NCI-H146 (cell line): ENCODE measurements around the gene TRIM14.
"Not testable (repeated sequence)": the region's sequence is repeated elsewhere in the genome, so short reads cannot be mapped to it uniquely, and the experiment has no call there.

Experiments
- DNase-seq: peaks from one replicate; lab custom pipeline; 2025; lab: John Stamatoyannopoulos, UW

The TRIM14 gene

DNA sequence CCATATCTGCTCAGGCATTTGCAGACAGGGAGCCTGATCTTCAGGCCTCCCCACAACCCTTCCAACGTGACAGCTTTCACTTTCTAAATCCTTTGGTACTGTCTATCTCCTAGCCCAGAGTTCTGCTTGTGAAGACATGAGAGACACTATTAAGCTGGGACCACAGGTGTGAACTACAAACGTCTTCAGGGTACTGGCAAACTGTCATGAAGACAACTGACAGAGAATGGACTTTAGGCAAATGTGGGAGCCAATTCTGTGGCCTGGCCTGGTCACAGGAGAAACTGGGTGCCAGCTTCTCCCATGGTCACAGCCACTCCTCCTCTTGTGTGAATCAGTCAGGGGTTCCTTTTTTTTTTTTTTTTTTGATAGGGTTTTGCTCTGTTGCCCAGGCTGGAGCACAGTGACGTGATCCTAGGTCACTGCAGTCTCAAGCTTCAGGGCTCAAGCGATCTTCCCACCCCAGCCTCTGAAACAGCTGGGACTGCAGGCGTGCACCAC, 10.4 kb downstream of the TRIM14 start:
- no peak for DNase-seq

DNA sequence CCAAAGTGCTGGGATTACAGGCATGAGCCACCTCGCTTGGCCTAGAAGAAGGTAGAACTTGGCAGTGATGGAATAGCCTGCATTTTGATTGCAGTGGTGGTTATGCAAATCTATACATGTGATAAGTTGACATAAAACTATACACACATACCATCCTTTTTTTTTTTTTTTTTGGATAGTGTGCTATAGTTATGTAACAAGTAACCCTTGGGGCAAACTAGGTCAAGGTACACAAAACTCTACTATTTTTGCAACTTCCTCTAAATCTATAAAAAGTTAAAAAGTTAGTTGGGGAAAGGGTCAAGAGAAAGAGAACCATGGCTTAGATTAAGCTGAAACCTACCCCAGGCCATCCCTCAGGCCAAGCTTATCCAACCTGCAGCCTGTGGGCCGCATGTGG, 11.1 kb downstream of the TRIM14 start:
- DNase-seq = no peak

DNA sequence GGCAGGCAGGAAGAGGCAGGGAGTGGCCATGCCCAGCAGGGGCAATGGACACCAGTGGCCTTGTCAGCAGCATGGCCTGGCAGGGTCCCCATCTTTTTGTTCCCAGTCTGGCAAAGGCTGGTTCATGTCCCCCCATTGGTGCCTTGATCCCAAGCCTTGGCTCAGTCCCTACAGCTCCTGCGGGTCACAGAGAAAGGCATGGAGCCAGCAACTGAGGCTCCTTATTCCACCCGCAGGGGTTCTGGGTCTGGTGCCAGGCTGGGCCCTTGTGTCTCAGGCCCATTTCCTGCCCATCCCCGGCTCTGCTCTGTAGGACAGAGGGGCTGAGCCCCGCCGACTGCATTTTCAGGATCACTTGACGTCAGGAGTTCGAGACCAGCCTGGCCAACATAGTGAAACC, 14.0 kb downstream of the TRIM14 start:
- no peak for DNase-seq

DNA sequence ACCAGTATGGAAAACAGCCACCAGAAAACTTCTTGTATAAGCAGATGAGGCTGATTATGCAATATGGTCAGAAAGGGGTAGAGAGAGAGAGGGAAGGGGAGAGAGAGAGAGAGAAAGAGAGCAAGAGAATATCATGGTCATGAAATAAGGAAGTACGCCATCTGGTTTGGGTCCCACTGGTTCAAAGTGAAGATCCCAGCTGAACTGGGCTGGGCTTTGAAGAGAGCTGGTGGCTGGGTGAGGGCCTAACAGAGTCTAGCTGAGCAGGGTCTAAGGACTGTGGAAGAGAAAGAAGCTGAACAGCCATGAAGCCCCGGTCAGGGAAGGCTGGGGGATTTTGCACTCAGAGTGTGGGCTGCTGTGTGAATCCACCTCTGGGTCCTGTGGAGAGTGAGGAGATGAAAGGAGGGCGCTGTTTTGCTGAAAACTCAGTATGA, 14.6 kb downstream of the TRIM14 start:
- no peak for DNase-seq

DNA sequence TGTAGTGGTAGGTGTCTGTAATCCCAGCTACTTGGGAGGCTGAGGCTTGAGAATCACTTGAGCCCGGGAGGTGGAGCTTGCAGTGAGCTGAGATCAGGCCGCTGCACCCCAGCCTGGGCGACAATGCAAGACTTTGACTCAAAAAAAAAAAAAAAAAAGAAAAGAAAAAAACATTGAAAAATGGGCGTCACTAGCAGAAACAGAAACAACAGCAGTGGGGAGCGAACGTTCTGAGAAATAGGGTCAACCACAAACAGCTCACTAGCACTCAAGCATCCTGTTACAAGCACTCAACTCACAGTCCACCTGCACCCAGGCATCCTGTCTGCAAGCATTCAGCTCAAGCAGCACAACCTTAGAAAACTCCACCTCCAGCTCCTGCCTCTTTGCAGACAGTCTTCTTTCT, 17.2 kb downstream of the TRIM14 start:
- DNase-seq = no peak

DNA sequence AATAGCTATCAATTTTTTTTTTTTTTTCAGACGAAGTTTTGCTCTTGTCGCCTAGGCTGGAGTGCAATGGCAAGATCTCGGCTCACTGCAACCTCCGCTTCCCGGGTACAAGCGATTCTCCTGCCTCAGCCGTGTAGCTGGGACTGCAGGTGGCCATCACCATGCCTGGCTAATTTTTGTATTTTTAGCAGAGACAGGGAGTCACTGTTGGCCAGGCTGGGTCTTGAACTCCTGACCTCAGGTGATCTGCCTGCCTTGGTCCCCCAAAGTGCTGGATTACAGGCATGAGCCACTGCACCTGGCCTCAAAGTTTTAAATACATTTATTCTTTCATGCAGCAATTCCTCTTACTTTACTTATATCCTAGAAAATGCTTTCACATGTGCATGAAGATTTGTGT, 17.6 kb downstream of the TRIM14 start:
- no peak for DNase-seq

DNA sequence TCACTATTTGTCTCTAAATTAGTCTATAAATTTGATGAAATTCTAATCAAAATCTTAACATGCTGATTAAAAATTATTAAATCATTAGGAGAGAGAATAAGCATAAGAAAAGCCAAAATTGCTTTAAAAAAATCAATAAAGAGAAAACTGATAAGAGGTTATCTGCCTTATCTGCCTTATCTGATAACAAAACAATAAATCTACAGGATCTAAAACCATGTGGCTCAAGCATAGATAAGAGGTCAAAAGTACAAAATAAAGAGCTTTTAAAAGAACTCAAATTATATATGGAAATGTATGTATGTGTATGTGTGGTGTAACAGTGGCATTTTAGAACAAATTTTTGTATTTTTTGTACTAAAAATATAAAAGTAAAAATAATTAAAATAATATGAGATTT, 18.6 kb downstream of the TRIM14 start:
- peak; percentile 34 for DNase-seq

DNA sequence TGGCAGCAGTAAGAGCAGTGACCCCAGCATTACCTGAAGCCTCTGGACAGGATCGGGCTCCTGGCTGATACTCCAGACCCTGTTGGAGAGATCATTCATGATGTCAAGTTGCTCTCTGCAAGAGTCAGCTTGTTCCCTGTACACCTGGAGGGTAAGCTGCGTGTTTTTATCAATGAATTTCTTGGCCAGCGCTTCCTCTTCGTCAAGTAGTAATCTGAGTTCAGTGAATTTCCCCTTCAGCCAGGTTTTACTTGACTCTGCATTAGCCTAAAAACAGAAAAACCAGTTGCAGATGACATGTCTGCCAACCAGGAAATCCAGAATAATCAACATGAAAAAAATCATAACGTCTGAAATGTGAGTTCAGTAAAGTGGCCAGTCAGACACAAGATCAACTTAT, 19.1 kb downstream of the TRIM14 start:
- DNase-seq = no peak

DNA sequence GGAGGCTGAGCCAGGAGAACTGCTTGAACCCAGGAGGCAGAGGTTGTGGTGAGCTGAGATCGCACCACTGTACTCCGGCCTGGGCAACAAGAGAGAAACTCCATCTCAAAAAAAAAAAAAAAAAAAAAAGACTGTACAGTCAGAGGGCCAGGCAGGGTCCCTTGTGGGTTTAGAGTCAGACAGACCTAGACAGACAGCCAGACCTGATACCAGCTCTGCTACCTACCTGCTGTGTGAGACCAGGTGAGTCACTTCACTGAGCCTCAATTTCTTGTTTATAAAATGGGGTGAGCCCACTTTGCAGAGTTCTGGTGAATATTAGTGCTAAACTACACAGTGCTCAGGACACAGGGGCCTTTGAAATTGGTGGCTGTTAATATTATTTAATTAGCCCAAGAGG, 19.7 kb downstream of the TRIM14 start:
- DNase-seq = no peak

DNA sequence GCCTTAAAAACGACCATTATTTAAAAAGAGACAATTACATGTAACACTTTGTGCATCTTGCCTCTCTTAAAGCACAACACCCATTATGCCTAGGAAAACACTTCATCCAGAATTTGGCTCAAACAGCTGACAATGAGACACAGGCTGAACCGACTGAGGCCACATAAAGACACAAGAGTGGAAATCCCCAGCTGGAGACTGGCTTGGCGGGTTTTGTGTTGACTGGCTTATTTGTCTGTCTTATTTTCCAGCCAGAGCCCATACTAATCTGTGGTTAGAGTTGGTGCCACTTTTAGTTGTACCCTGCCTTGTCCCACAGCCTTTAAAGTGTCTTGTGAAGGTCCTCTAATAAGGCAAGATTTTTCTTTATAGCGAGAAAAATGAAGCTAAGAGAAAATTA, 21.2 kb downstream of the TRIM14 start:
- DNase-seq = peak; percentile 7

DNA sequence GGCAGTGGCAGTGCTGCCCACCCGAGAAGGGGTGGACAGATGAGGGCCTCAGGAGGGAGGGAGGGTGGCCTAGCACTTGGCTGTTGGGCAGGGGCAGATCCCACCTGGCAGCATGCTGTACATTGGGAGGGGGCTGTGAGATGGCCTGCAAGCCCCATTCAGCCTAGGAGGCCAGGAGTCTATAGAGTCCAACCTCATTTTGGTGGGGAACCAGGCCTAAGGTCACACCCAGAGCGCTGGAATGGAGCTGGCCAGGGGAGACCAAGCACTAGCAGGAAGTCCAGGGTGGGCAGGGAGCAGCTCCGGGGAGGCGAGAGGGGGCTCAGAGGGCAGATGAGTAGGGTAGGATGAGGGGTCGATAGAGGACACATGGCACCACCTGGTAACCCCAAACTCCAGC, 22.9 kb downstream of the TRIM14 start:
- no peak for DNase-seq

DNA sequence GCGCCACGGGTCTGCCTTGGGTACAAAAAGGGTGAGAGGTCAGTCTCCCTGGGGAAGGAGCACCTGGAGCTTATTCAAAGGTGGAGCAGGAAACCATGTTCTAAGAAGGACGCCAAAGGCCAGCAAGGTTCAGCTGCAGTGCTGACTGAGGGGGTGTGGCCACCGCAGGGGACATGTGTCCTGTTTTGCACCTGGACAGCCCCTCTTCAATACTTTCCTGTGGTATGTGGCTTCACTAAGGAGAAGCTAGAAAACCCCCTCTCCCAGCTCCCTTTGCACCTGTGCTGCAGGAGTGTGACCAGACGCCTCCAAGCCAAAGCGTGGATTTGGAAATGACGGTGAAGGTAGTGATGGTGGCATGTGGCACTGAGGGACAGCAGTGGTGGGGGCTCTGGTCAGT, 23.6 kb downstream of the TRIM14 start:
- DNase-seq = peak; percentile 44

DNA sequence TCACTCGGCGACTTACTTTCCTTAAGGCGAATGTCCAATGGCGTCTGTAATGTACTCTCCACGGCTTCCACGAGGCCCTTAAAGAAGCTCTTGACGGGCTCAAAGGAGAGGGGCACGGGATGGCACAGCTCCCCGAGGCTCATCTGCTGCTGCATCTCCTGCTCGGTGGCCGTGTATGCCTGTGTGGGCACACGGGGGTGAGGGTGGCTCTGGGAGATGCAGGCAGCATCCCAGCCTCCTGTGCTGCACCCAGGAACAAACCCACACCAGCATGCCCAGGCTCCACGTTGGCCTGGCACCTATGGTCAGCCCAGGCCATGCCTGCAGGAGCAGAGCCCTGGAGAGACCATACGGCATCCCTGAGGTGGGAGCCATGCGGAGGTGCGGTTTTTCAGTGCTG, 24.2 kb downstream of the TRIM14 start:
- no peak for DNase-seq

DNA sequence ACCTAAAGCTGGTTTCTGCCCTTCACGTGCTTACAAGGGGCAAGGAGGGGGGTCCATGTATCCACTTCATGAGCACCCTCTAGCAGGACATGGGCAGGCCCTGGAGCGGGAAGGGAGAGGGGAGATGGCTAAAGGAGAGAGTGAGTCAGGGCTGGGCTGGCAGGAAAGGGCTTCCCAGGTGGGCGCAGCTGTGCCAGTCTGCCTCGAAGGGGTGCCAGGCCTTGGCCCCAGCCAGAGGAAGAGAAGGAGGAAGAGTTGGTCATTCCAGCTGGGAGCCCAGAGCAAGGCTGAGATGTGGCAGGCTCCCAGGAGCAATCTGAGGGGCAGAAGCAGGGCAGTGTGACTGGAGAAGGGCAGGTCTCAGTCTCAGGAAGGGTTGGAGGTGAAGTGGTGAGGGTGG, 24.7 kb downstream of the TRIM14 start:
- DNase-seq = no peak

DNA sequence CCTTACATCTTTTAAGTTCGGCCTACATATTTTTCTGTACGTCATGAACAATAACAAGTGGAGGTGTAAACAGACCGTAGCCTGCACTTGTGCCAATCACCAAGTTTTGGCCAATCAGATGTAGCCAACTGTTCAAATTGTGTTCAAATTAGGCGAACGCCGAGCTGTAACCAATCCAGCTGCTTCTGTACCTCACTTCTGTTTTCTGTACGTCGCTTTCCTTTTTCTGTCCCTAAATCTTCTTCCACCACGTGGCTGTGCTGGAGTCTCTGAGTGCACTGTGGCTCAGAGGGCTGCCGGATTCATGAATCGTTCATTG, 26.4 kb downstream of the TRIM14 start:
- DNase-seq = no peak

DNA sequence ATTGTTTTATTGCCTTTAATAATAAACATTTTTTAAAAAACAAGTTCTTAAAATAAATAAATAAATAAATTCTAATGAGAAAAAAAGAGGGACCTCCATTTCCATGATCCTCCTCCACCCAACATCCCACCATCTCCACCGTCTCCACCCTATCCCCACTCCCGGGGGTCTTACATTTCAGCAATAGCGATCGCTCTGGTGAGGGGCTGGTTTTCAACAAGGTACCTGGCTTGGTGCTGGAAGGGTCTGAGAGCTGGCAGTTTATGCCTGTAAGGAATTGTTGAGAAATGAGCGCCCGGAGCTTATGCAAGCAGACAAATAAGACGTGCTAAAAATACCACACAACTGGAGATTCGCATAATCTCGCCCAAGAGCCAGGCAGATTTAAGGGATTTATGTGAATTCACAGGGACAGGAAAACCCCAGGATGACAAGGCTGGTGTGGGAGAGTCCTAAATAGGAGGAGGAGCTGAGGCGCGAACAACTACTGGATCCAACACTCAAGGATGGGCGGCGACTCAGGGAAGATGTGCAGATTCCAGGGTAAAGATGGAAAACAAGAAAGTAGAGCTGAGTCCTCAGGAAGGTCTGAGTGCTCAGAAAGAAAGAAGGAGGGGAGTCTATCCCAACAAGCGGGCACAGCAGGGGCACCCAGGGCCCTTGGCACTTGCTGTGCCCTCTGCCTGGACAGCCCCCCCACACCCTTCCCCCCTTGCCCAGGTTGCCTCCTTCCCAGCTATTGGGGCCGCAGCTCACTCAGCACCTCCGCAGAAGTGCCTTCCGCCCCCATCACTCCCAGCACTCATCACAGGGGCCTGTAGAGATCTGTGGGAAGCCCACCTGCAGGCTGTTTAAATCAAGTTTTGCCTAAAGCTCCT, 27.0 kb downstream of the TRIM14 start:
- DNase-seq = no peak

DNA sequence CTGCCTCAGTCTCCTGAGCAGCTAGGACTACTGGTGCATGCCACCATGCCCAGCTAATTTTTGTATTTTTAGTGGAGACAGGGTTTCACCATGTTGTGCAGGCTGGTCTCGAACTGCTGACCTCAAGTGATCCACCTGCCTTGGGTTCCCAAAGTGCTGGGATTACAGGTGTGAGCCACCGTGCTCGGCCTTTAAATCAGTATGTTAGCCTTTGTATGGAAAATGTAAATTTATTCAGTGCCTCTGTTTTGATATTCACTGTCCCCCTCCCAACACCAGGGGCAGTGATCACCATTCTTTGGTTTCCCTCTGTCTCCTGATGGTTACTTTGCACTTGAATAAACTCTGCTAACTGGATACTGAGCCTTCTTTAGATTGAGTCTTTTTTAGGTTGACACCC, 28.3 kb downstream of the TRIM14 start:
- not testable (repeated sequence) for DNase-seq

DNA sequence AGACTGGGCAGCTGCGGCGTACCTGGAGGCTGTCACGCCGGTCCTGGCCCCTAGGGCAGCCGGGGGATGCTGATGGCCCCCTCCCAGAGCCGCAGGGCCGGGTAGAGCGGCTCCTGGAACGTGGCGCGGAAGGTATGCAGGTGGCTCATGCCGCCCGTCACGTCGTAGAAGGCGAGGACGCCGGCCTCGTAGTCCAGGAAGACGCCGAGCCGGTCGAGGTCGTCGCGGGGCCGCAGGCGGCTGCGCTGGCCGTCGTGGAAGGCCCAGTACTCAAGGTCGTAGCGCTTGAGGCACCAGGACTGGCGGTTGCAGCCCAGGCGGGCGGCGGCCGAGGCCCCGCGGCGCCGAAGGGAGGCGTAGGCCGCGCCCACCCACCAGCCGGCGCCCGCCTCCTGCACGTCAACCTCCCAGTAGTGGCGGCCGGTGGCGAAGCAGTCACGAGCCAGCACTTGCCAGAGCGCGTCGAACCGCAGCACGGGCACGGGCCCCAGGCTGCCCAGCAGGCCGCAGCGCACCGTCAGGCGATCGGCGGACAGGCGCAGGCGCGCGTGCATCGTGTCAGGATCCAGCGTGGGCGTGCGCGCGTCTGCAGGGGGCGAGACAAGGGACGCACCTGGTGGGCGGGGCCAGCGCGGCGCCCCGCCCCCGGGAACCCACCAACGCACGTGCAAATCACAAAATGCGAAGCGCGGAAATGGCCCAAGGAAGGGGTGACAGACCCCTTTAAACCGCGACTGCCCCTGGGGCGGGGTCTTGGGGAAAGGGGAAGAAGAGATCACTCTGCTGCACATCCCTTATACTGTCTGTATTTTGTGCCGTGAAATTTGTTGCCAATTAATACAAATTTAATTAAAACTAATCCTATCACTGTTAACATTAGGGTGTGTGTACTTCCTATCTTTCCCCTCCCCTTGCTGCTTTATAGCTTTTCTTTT, 31.3 kb downstream of the TRIM14 start:
- DNase-seq = no peak

DNA sequence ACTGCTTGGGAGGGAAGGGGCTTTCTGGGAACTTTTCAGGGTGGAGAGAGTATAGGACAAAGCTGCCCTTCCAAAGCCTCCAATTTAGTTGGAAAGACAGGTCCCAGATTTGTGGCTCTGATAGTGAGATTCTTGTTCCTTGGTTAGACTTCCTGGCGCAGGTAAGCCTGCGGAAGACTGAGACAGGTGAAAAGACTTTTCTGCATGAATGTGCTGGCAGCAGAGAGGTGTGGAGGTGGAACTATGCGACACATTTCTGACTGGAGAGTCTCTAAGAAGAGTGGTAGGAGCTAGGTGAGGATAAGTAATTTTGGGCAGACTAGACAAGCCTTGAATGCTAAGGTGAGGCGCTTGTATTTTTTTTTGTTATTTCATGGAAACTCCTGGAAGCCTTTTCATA, 32.6 kb downstream of the TRIM14 start:
- no peak for DNase-seq

DNA sequence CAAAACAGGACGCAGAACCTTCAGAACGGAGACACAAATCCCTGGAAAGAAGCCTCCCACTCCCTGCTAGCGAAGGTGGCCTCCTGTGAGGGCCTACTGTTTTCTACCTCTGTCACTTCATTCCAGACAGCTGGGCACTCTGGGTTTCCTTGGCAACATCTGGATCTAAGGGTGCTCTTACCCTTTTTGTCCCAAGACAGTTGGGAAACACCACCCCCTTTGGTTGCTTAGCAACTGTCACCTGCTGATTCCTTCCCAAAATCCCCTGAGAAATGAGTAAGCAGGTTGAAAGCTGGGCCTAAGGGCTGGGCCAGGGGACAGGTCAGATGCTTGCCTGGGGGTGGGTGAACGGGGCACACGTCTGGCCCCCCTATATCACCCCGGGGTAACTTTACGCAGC, 33.1 kb downstream of the TRIM14 start:
- DNase-seq = no peak

DNA sequence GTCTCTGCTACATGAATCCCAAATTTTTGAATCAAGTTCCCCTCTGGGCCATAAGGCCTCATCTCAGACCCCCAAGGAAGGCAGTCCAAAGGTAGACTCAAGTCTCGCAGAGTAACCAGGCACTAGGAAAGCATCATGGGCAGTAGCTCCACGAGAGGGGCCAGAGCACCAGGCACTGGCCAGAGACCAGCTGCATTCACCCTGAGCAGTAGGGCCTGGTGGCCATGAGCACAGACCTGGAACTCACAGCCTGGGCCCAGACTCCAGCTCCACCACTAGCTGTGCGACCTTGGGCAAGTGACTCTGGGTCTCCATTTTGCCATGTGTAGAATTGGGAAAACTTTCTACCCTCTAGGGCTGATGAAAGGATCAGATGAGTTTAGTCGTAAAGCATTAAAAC, 34.0 kb downstream of the TRIM14 start:
- no peak for DNase-seq

DNA sequence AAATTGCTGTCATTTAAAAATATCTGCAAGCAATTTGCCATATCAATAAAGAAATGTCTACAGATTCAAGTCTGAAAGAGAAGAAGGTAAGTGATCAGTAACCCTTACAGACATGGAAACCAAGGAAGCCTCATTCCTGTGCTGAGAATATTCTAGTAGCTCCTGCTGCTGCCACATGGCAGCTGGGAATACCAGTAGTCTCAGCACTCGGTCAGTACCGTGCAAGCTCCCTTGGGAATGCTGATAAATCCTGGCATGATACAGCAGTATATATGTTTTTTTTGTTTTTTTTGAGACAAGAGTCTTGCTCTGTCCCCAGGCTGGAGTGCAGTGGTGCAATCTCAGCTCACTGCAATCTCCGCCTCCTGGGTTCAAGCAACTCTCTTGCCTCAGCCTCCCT, 34.6 kb downstream of the TRIM14 start:
- DNase-seq = no peak

DNA sequence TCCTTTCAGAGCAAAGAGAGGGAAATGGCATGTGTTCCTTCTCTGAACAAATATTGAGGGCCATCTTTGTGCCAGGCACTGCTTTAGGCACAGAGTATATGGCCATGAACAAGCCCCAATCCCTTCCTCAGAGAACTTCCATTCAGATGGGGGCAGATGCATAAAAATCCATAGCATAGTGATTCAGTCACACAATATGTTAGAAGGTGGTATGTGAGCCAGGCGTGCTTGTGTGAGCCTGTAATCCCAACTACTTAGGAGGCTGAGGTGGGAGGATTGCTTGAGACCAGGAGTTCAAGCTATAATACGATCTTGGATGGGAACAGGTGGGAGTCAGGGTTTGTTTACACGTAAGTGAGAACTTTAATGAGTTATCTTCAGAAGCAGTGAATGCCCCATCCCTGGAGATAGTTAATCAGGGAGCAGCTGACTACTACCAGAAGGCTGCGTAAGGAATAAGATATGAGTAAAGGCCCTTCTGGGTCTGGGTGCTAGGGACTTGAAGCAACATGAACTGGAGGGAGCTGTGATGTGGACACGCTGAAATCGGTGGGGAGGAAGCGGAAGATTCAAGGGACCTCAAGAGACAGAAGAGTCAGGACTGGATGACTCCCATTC, 35.3 kb downstream of the TRIM14 start:
- no peak for DNase-seq
